CD4-positive, alpha-beta T cell treated with Interferon gamma for 1 hour (primary cell): ENCODE results near the gene ABCC12.

Source experiments
- DNase-seq: peaks from one replicate; pipeline ENCODE4 v3.0.0-alpha.2; 2020

Gene ABCC12

GRCh38 chr16:48131201-48131935 is 24.4 kb downstream of the ABCC12 start:
- no peak for DNase-seq

- no peak for DNase-seq
Observed at GRCh38 chr16:48129926-48130325, 25.9 kb downstream of the ABCC12 start.

GRCh38 chr16:48128769-48129168 is 27.0 kb downstream of the ABCC12 start:
- DNase-seq: no peak

GRCh38 chr16:48126801-48127644 is 28.8 kb downstream of the ABCC12 start:
- no peak for DNase-seq

- no peak for DNase-seq
Observed at GRCh38 chr16:48125888-48126287, 29.9 kb downstream of the ABCC12 start.

DNA sequence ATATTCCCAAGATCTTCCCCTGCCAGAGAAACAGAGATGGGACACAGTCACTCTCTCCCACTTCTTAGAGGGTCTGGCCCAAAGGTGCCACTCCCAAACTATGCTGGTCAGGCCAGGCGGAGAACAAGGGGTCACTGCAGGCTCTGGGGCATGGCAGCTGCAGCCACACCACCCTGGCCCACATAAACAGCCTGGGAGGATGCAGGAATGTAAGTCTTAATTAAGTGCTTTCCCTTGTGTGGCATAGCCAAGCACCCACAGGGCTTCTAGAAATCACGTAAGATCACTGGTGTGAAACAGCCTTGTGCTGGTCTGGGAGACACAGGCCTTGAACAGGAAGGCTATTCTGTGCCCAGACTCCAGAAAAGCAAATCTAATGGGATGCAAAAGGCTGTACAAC is 31.5 kb downstream of the ABCC12 start:
- DNase-seq: no peak

GRCh38 chr16:48123104-48123788 is 32.5 kb downstream of the ABCC12 start:
- no peak for DNase-seq

- no peak for DNase-seq
Observed at GRCh38 chr16:48121276-48121675, 34.5 kb downstream of the ABCC12 start.

GRCh38 chr16:48118841-48119240 is 37.0 kb downstream of the ABCC12 start:
- no peak for DNase-seq

GRCh38 chr16:48117217-48118105 is 38.3 kb downstream of the ABCC12 start:
- DNase-seq: peak; percentile 33

GRCh38 chr16:48115299-48115698 is 40.5 kb downstream of the ABCC12 start:
- no peak for DNase-seq

DNA sequence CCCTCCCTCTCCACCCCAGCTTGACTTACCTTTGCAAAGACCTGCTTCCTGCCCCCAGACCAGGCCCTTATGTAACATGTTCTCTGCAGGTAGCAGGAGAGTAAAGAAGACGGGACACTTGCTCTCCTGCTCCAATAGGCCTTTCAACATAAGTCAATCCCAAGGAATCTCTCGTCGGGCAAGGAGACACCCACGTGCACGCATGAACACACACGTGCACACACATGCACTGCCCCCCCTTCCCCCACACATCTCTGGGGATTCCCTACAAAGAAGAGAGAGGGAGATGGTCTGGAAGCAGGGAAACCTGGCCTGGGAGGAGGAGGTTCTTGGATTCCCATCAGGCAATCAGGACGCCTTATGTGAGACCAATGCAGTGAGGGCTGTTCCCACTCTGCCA is 41.4 kb downstream of the ABCC12 start:
- no peak for DNase-seq

GRCh38 chr16:48113471-48113870 is 42.3 kb downstream of the ABCC12 start:
- no peak for DNase-seq

DNA sequence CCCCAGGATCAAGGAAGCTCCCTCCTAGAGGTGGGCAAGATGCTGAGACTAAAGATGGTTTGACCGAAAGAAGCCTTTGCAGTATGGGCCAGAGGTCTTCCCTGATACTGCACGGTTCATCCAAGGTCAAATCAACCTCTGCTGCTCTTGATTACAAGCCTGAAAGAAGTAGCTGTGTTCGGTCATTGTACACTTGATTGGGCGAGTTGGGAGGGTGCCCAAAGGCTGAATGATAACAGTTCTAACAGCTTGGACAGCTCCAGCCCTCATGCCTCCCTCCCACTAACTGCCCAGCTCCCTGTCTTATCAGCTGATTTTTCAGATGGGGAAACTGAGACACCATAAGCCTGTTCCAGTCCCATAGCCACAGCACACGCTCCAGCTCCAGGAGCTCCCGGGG is 42.8 kb downstream of the ABCC12 start:
- DNase-seq: no peak

GRCh38 chr16:48112600-48112999 is 43.2 kb downstream of the ABCC12 start:
- DNase-seq: no peak

DNA sequence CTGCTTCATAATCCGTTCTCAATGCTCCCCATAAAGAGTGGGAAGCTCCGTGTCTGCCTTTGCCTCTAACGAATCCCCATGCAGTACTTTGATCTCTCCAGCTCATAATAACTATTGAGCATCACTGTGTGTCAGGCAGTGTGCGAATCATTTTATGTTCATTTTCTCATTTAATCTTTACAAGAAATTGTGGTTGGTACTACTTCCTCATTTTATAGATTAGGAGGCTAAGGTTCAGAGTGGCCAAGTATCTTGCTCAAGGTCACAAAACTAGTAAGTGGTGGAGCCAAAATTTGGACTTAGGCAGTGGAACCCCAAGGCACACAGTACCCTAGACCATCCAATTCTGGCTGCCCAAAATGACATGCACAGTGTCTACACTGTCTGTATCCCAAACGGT is 44.8 kb downstream of the ABCC12 start:
- DNase-seq: no peak

DNA sequence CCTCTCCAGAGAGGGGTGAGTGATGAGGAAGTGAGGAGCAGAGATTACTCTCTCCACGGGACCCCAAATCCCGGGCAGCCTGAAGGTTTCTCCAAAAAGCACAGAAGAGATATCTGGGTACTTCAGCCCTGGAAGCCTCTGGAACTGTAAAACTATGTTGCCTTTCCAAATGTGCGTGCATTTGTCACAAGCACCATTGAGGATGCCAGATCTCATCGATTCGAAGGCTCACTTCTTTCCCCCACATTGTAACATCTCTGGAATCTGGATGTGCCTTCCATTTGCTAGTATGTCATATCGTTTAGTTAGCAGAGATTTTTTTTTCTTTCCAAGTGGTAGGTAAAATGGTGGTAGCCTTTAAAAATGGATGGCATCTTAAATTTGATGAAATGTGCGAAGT is 45.8 kb downstream of the ABCC12 start:
- no peak for DNase-seq

GRCh38 chr16:48109475-48109874 is 46.3 kb downstream of the ABCC12 start:
- DNase-seq: no peak

DNA sequence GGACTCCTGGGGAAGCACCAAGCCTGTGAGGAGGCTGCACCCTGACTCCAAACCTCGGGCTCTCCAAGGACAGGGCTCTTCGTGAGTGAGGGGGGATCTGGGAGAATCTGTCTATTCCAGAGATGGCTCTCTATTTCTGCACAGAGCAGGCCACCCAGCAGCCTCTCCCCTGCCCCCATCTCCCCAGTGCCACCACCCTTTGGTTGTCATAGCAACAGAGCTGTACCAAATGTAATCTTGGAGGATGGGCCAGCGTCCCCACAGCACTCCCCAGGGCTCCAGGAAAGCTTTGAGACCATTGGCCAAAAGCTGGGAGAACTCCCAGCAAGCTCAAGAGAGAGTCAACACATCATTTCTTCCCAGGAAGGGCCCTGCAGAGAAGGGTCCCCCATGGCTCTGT is 49.3 kb downstream of the ABCC12 start:
- no peak for DNase-seq
